DLD1 (cell line): ENCODE measurements around the gene GUCY1A1.

Experiments used
- in situ Hi-C: cut with HindIII; loops from 2 replicates; pipeline ENCODE4 v1.10.0; 2017; ENCODE audit warnings: low sequenced_read_pairs

Gene GUCY1A1

GRCh38 chr4:155724731-155725130 lies 58.1 kb downstream of the GUCY1A1 start:
- in situ Hi-C loops = no loop called here

- in situ Hi-C loops = no loop called here
Measured at GRCh38 chr4:155734065-155734464, 67.4 kb downstream of the GUCY1A1 start.

- in situ Hi-C loops = no loop called here
Measured at GRCh38 chr4:155734951-155735350, 68.3 kb downstream of the GUCY1A1 start.

- in situ Hi-C loops = no loop called here
Measured at GRCh38 chr4:155735496-155735895, 68.8 kb downstream of the GUCY1A1 start.

GRCh38 chr4:155738548-155738947 lies 71.9 kb downstream of the GUCY1A1 start:
- in situ Hi-C loops = no loop called here

- in situ Hi-C loops = no loop called here
Measured at GRCh38 chr4:155741546-155741945, 74.9 kb downstream of the GUCY1A1 start.

GRCh38 chr4:155742310-155743015 lies 75.8 kb downstream of the GUCY1A1 start:
- in situ Hi-C loops = no loop called here

- in situ Hi-C loops = no loop called here
Measured at GRCh38 chr4:155745984-155746383, 79.3 kb downstream of the GUCY1A1 start.

GRCh38 chr4:155748039-155748438 lies 81.4 kb downstream of the GUCY1A1 start:
- in situ Hi-C loops = no loop called here

GRCh38 chr4:155749041-155749440 lies 82.4 kb downstream of the GUCY1A1 start:
- in situ Hi-C loops = no loop called here

- in situ Hi-C loops = no loop called here
Measured at GRCh38 chr4:155751569-155751968, 84.9 kb downstream of the GUCY1A1 start.

GRCh38 chr4:155757745-155758265 lies 91.2 kb downstream of the GUCY1A1 start:
- in situ Hi-C loops = no loop called here

GRCh38 chr4:155758481-155759371 lies 92.1 kb downstream of the GUCY1A1 start, which contains the start of gene GUCY1B1:
Gene GUCY1B1 (plus strand): TSS chr4:155759021. CDS start chr4:155759141, 120 bp downstream.
- in situ Hi-C loops = no loop called here

- in situ Hi-C loops = no loop called here
Measured at GRCh38 chr4:155759372-155760252, 93.0 kb downstream of the GUCY1A1 start.

GRCh38 chr4:155761047-155761446 lies 94.4 kb downstream of the GUCY1A1 start:
- in situ Hi-C loops = no loop called here

GRCh38 chr4:155761916-155762315 lies 95.3 kb downstream of the GUCY1A1 start:
- in situ Hi-C loops = no loop called here

- in situ Hi-C loops = no loop called here
Measured at GRCh38 chr4:155762334-155762733, 95.7 kb downstream of the GUCY1A1 start.

- in situ Hi-C loops = no loop called here
Measured at GRCh38 chr4:155763551-155763950, 96.9 kb downstream of the GUCY1A1 start.

GRCh38 chr4:155765149-155765548 lies 98.5 kb downstream of the GUCY1A1 start:
- in situ Hi-C loops = no loop called here

- in situ Hi-C loops = no loop called here
Measured at GRCh38 chr4:155766622-155767021, 100.0 kb downstream of the GUCY1A1 start.

- in situ Hi-C loops = no loop called here
Measured at GRCh38 chr4:155768370-155768769, 101.7 kb downstream of the GUCY1A1 start.
